Natural killer cell (primary cell): Measurements from ENCODE around the gene SVOPL. TPM values are rescaled to one million over a fixed set of nuclear protein-coding genes. Genes with fewer than 3 reads are reported as not detected.

Source experiments
- ATAC-seq, 3 donors: fragments of 150-1000 bp in 2 of 3; fragments of 200-7000 bp in 1 of 3; cut with Tn5 transposase; 1 replicate in 1 of 3; 2 replicates in 2 of 3; pipeline ENCODE4 v1.10.0; 2021; ENCODE audit warnings: mild to moderate bottlenecking in 2 of 3, moderate library complexity in 2 of 3
- DNase-seq, 2 donors: peaks; one replicate each; pipeline versions ENCODE4 v3.0.0 to v3.0.0-alpha.2; 2013 to 2021; ENCODE audit warnings: mixed read lengths in 1 of 2
- H3K27ac ChIP-seq: one replicate; pipeline ENCODE4 v1.5.1; 2013; ENCODE audit warnings: mild to moderate bottlenecking, low read length
- H3K27me3 ChIP-seq: one replicate; pipeline ENCODE4 v1.6.1; 2013; ENCODE audit warnings: low read length; ENCODE audit not compliant: control insufficient read depth, insufficient read depth
- H3K36me3 ChIP-seq: one replicate; pipeline ENCODE4 v1.6.1; 2013; ENCODE audit warnings: low read length; ENCODE audit not compliant: control insufficient read depth, insufficient read depth
- H3K4me1 ChIP-seq: one replicate; pipeline ENCODE4 v1.6.1; 2013; ENCODE audit warnings: low read length; ENCODE audit not compliant: control insufficient read depth, insufficient read depth
- H3K4me3 ChIP-seq: one replicate; pipeline ENCODE4 v1.5.1; 2013; ENCODE audit warnings: low read length
- H3K9me3 ChIP-seq: one replicate; pipeline ENCODE4 v1.6.1; 2013; ENCODE audit warnings: low read length; ENCODE audit not compliant: control insufficient read depth, insufficient read depth
- H3K27ac Mint-ChIP-seq, 2 donors: one replicate each; pipeline ENCODE4 v1.8.0; 2022; ENCODE audit warnings: mild to moderate bottlenecking in 2 of 2, mixed read lengths in 2 of 2, moderate library complexity in 1 of 2
- H3K27me3 Mint-ChIP-seq, 2 donors: one replicate each; pipeline ENCODE4 v1.8.0; 2022; ENCODE audit warnings: low read depth in 2 of 2, mixed read lengths in 2 of 2
- H3K36me3 Mint-ChIP-seq: one replicate; pipeline ENCODE4 v1.8.0; 2022; ENCODE audit warnings: mixed read lengths
- H3K4me1 Mint-ChIP-seq, 2 donors: one replicate each; pipeline ENCODE4 v1.8.0; 2022; ENCODE audit warnings: mixed read lengths in 2 of 2
- H3K4me3 Mint-ChIP-seq: one replicate; pipeline ENCODE4 v1.8.0; 2022; ENCODE audit warnings: mild to moderate bottlenecking, moderate library complexity, mixed read lengths
- H3K9me3 Mint-ChIP-seq, 2 donors: one replicate each; pipeline ENCODE4 v1.8.0; 2022; ENCODE audit warnings: mixed read lengths in 2 of 2
- CTCF ChIP-seq: fragments of 200-600 bp; IDR thresholded peaks from one replicate; pipeline ENCODE4 v1.8.0; 2022; ENCODE audit warnings: antibody characterized with exemption
- WGBS: methylation state at CpG from one replicate; pipeline ENCODE4 v1.1.7; 2013; ENCODE audit warnings: missing lambda C conversion rate; ENCODE audit not compliant: insufficient coverage; 5-methylcytosine and 5-hydroxymethylcytosine counted together
- intact Hi-C: fragments of 100-400 bp; cut with micrococcal nuclease; formaldehyde crosslinking; loops from one replicate; pipeline ENCODE4 v1.14.2; 2022
- total RNA-seq, 4 donors: library from RNA; stranded (reverse); fragments of 120-200 nt in 1 of 4; gene quantifications; one replicate each; pipeline versions ENCODE4 v1.2.3 to v1.2.4, GENCODE V29; 2013 to 2022

The SVOPL gene
- total RNA-seq, 3 donors from 2014 or later (not counting 1 experiment from before 2014, with no cell fraction given) = not detected

- H3K9me3 Mint-ChIP-seq = no peaks in the 10 kb centered on the region
- no peak for ATAC-seq
- no peak overlapping the region for H3K27ac ChIP-seq
- H3K4me3 ChIP-seq = no peak overlapping the region
- intact Hi-C loops = loop anchor here (10.0 kb wide), 1 partner anchor 59 kb away; no protein-coding TSS in a partner anchor
- no peaks in the 10 kb centered on the region for H3K36me3 Mint-ChIP-seq
- H3K36me3 ChIP-seq = no peaks in the 10 kb centered on the region
- DNase-seq = peak in 1 of 2 donors; percentile 12
- H3K4me3 Mint-ChIP-seq = peak overlapping the region; percentile 9
- peaks cover 0 to 11% of the 10 kb centered on the region in 2 donors for H3K4me1 Mint-ChIP-seq
- no peak for TF ChIP-seq CTCF
- H3K27me3 Mint-ChIP-seq = peaks cover 36 to 45% of the 10 kb centered on the region in 2 donors
- no peaks in the 10 kb centered on the region for H3K9me3 ChIP-seq
- no peak overlapping the region for H3K27ac Mint-ChIP-seq
- H3K27me3 ChIP-seq = peaks cover 8% of the 10 kb centered on the region
- 31% methylated on average over 59 of the region's 59 CpGs for WGBS
- H3K4me1 ChIP-seq = peaks cover 5% of the 10 kb centered on the region
These were observed 37.1 kb downstream of the SVOPL start for GRCh38 chr7:138663725-138664710.

GRCh38 chr7:138662991-138663320 lies 38.2 kb downstream of the SVOPL start:
- Mint-ChIP-seq H3K36me3 (no peaks in the 10 kb centered on the region), H3K4me3 (no peak overlapping the region), H3K27ac (no peak overlapping the region), H3K27me3 (peaks cover 36 to 43% of the 10 kb centered on the region in 2 donors), H3K4me1 (peaks cover 0 to 11% of the 10 kb centered on the region in 2 donors), H3K9me3 (no peaks in the 10 kb centered on the region)
- H3K9me3 ChIP-seq = no peaks in the 10 kb centered on the region
- peaks cover 8% of the 10 kb centered on the region for H3K27me3 ChIP-seq
- H3K4me3 ChIP-seq = no peak overlapping the region
- ATAC-seq = no peak
- H3K36me3 ChIP-seq = no peaks in the 10 kb centered on the region
- 92% methylated on average over 6 of the region's 6 CpGs for WGBS
- no peak for TF ChIP-seq CTCF
- intact Hi-C loops = loop anchor here (10.0 kb wide), 1 partner anchor 58 kb away; no protein-coding TSS in a partner anchor
- no peak overlapping the region for H3K27ac ChIP-seq
- no peak for DNase-seq
- peaks cover 5% of the 10 kb centered on the region for H3K4me1 ChIP-seq

GRCh38 chr7:138662076-138662990 lies 38.8 kb downstream of the SVOPL start:
- intact Hi-C loops = loop anchor here (10.0 kb wide), 1 partner anchor 58 kb away; no protein-coding TSS in a partner anchor
- H3K27me3 Mint-ChIP-seq = peaks cover 31 to 38% of the 10 kb centered on the region in 2 donors
- ATAC-seq = no peak

More at GRCh38 chr7:138662076-138662990, 38.8 kb downstream of the SVOPL start:
- H3K36me3 Mint-ChIP-seq = no peaks in the 10 kb centered on the region
- H3K4me1 ChIP-seq = peaks cover 5% of the 10 kb centered on the region
- no peaks in the 10 kb centered on the region for H3K9me3 ChIP-seq
- H3K27ac Mint-ChIP-seq = no peak overlapping the region
- H3K27me3 ChIP-seq = peaks cover 8% of the 10 kb centered on the region
- peaks cover 0 to 11% of the 10 kb centered on the region in 2 donors for H3K4me1 Mint-ChIP-seq
- no peaks in the 10 kb centered on the region for H3K9me3 Mint-ChIP-seq
- no peak overlapping the region for H3K4me3 Mint-ChIP-seq
- H3K4me3 ChIP-seq = no peak overlapping the region
- H3K27ac ChIP-seq = no peak overlapping the region
- no peak for TF ChIP-seq CTCF
- no peaks in the 10 kb centered on the region for H3K36me3 ChIP-seq
- DNase-seq = no peak
- 59% methylated on average over 4 of the region's 5 CpGs for WGBS
